AG20443 (cell line): ENCODE results near the gene SELENOO.
"Not testable (repeated sequence)": the region's sequence is repeated elsewhere in the genome, so short reads cannot be mapped to it uniquely, and the experiment has no call there.

Experiments used
- DNase-seq: peaks from one replicate; pipeline ENCODE4 v3.0.0; 2012; ENCODE audit warnings: low spot score, mixed read lengths

The SELENOO gene

GRCh38 chr22:50201191-50202129 is 649 bp downstream of the SELENOO start:
- DNase-seq: peak; percentile 66

GRCh38 chr22:50202130-50202666 is 1.4 kb downstream of the SELENOO start:
- no peak for DNase-seq

GRCh38 chr22:50203288-50203687 is 2.5 kb downstream of the SELENOO start:
- DNase-seq: no peak

- DNase-seq: no peak
These were observed 3.8 kb downstream of the SELENOO start for GRCh38 chr22:50204571-50204970.

GRCh38 chr22:50204998-50205397 is 4.2 kb downstream of the SELENOO start:
- DNase-seq: not testable (repeated sequence)

- no peak for DNase-seq
These were observed 5.2 kb downstream of the SELENOO start for GRCh38 chr22:50205781-50206569.

GRCh38 chr22:50206599-50206998 is 5.8 kb downstream of the SELENOO start:
- peak; percentile 87 for DNase-seq

- no peak for DNase-seq
These were observed 6.8 kb downstream of the SELENOO start for GRCh38 chr22:50207383-50208140.

- no peak for DNase-seq
These were observed 7.7 kb downstream of the SELENOO start for GRCh38 chr22:50208430-50208938.

GRCh38 chr22:50208939-50209892 is 8.4 kb downstream of the SELENOO start:
- no peak for DNase-seq

- DNase-seq: peak; percentile 88
These were observed 9.1 kb downstream of the SELENOO start for GRCh38 chr22:50209893-50210292.

- no peak for DNase-seq
These were observed 9.7 kb downstream of the SELENOO start for GRCh38 chr22:50210378-50211139.

GRCh38 chr22:50211147-50211546 is 10.3 kb downstream of the SELENOO start:
- no peak for DNase-seq

- no peak for DNase-seq
These were observed 12.5 kb downstream of the SELENOO start for GRCh38 chr22:50213263-50213662.

GRCh38 chr22:50215297-50216054 is 14.7 kb downstream of the SELENOO start:
- no peak for DNase-seq

- DNase-seq: no peak
These were observed 15.4 kb downstream of the SELENOO start for GRCh38 chr22:50216055-50216683.

GRCh38 chr22:50216684-50217520 is 16.1 kb downstream of the SELENOO start:
- DNase-seq: no peak
